NCI-H345 treated with DMSO at 0.1 percent for 48 hours (cell line): Measurements from ENCODE around the gene SPG11.

ENCODE experiments used
- DNase-seq: peaks from one replicate; lab custom pipeline; 2025; ENCODE audit not compliant: unreplicated experiment; lab: John Stamatoyannopoulos, UW

SPG11 gene

DNA sequence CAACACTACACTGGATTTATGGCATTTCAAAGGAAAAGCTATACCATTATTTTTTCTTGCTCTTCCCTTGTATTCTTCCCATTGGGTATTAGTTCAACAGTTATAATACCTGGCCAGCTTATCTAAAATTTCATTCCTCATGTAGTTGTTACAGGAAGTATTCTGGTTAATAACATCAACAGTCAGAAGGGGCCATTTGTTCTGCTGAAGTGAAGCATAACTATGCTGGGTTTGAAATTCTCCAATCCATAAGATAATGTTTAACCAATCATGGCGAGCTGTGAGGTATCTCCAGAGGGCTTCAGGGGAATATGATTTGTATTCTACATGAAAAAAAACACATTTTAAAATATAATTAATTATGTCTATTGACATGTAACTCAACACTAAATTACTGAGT lies 43.4 kb downstream of the SPG11 start:
- DNase-seq: no peak

DNA sequence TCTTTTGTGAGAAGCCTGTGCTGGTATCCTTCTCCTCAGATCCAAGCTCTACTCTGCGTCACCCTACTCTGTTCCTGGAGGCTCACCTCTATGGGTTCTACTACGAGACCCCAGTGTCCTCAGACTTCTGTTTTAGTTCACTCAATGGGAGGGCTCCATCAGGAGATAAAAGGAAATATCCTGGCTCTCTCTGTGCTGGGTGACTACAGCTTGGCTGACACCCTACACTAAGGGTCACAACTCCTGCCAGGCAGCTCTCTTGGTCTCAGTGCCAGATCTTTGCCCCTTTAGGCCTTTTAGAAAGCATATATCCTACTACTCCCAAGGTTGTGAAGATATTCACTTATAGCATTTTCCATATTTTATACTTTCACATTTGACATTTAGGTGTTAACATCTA lies 46.5 kb downstream of the SPG11 start:
- no peak for DNase-seq

DNA sequence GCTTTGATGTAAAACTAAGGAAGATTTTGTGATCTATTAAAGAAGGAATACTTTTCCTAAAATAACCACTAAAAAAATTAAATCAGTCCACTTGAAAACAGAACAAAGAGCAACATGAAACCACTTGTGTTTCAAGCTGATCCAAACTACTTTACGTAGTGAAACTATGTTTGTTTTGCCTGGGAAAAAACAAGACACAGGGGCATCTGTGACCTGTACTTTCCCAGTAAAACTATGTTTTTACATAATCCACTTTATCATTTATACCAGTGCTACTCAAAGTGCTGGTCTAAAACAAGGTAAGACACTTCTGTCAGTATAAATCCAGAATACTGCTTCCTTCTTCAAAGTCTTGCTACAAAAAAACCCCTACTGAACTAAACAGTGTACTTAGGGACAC lies 56.7 kb downstream of the SPG11 start:
- DNase-seq: no peak

DNA sequence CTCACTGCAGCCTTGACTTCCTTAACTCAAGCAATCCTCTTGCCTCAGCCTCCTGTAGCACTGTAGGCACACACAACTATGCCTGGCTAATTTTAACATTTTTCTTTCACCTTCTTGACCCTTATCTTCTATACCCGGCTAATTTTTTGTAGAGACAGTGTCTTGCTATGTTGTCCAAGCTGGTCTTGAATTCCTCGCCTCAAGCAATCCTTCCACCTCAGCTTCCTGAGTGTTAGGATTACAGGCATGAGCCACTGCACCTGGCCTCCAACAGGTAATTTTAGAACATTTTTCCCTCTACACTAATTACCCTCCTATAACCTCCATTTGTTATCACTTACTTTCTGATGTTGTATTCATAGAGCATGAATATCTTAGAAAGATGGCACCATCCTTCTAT lies 60.3 kb downstream of the SPG11 start:
- no peak for DNase-seq

DNA sequence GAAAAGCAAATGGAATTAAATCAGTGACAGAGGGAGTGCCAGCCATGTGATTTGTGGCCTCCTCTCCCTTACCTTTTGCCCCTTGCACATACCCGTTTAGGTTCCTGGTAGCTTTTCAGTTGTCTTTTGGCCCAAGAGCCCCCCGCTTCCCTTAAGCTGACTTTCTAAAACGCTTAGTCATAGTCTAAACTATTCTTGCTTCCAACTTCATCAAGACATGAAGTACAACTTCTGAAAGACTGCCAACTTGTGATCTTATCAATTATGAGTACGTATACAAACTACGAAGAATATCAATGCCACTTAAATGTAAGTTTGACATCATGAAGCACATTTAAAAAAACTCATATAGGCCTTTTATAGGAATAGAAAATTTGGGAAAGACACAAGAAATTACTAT lies 64.6 kb downstream of the SPG11 start:
- no peak for DNase-seq

- no peak for DNase-seq
These were observed 65.4 kb downstream of the SPG11 start for GRCh38 chr15:44598066-44598465.

DNA sequence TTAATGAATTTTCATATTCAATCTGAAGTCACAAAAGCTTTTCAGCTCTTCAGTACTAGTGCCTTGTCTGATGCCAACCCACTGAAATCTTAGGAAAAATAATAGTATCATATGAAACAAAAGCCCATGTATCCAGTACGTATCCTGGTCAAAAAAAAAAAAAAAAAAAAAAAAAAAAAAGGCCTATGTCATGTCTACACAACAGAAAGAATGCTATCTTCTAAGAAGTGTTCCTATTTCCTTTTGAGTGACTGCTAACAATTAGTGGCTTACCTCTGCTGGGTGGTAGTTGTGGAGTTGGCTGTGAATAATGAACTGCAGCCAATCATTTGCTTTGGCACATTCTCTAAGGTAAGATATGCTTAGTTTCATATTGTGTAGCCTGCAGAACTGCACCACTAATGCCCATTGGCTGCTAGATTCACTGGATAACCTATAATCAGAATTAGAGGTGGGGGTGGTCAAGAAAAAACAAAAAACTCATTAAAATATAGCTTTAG lies 66.9 kb downstream of the SPG11 start:
- no peak for DNase-seq

- no peak for DNase-seq
These were observed 67.6 kb downstream of the SPG11 start for GRCh38 chr15:44595656-44596510.

DNA sequence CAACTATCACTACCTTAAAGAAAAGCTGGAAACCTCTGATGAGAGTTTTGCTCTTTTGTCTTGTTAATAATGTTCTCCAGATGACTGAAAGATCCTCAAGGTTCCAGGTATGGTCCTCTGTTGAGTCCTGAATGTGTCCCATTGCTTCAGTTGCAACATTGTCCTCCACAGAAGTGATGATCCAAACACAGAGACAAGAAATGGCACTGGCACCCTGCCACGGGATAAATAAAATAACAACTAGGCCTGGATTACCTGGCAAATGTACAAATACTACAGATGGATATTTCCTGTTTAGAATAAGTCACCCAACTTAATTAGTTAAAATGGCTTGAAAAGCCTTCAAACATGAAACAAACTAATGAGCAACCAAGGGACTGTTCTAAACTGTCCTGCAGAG lies 68.2 kb downstream of the SPG11 start:
- DNase-seq: no peak

DNA sequence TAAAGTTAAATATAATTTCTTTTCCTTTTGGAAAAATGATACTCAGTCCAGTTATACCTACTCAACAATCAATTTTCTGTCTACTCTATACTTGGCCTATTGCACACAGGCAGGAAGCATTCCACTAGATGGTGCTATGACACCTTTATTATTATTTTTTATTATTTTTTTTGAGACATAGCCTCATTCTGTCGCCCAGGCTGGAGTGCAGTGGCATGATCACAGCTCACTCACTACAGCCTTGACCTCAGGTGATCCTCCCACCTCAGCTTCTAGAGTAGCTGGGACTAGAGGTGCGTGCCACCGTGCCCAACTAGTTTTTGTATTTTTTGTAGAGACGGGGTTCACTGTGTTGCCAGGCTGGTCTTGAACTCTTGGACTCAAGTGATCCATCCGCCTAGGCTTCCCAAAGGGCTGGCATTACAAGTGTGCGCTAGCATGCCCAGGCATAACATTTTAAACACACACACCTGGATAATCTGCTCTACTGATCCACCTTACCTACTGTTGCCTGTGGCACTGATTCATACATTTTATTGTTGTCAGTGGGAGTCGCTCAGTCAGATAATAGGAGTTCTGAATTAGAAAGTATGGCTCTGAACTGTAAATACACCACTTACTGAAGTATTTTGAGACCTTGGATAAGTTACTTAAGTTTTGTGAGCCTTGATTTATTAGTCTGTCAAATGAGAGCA lies 70.3 kb downstream of the SPG11 start:
- no peak for DNase-seq

DNA sequence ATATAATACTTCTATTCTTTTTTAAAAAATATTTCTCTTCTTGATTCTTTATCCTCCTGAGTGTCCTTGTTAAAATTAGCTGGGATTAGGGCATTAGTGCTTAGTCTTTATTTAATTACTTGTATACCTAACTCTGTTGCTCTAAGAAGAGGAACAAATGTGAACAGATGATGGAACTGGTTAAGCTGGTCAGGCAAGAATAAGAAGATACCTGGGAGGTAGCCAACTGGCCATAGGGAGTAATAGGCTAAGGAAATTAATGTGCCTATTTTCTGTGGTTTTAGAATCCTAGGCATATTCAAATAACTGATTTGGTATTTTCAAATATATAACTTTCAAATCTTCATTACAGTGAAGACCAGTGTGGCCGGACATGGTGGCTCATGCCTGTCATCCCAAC lies 72.1 kb downstream of the SPG11 start:
- DNase-seq: no peak

DNA sequence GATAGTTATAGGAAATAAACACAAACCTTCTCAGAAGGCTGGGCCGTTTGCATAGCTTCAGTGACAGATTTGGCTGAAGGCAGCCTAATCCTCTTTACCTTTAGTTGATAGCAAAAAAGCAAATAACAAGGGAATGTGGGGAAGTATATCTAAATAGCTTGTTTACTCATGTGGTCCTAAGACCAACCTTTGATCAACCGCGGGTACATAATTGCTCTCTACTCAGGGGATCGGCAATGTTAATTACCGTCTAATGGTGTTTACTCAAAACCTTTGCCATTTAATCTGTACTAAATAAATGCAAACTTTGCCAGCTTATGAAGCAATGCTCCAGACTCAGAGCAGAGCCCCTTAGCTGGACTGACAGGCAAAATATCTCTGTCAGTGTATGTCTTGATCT lies 74.9 kb downstream of the SPG11 start:
- DNase-seq: no peak

DNA sequence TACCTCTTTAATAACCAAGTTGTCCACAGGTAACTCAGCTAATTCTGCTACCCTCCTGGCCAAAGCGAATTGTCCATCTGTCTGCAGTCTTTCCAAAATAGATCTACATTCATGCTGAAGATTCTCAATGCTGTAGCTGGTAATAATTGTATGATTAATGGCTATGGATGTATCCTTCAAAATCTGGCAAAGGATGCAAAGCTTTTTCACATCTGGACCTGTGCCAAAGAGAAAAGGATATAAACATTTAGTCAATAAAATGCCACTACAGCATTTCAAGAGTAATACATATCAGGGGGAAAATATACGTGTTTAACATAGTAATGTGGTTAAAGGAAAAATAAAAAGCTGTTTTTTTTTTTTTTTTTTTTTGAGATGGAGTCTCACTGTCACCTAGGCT lies 77.8 kb downstream of the SPG11 start:
- no peak for DNase-seq

DNA sequence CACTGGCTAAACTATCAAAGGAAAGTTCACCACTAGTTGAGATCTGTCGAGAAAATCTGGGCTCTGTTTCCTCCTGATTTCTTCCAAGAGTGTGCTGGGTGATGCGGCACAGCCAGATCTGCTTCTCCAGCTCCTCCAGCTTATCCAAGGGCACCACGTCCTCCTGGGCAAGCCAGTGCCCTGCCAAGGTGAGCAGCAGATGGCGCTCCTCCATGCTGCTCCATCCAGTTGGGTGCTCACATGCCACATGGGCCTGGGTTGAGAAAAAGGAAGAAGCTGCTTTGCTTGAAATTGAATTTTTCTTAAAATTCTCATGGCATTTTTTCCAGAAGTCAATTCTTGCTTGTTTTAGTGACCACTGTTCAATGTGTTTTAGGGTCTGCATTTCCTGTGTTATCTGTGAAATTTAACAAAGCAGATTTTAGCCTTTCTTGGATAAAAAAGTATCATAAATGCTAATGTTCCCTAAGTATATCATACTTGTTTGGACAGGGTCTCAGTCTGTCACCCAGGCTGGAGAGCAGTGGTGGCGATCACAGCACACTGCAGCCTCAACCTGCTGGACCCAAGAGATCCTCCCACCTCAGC lies 79.2 kb downstream of the SPG11 start:
- no peak for DNase-seq

DNA sequence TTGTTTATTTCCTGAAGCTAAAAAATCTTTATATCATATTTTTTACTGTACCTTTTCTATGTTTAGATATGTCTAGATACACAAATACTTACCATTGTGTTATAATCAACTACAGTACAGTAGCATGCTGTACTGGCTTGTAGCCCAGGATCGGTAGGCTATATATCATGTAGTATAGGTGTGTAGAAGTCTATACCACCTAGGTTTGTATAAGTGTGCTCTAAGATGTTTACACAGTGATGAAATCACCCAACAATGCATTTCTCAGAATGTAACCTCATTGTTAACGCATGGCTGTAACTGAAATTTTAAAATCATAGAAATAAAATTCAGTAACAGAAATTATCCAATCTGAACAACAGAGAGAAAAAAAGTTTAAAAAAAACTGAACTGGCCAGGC lies 83.4 kb downstream of the SPG11 start:
- DNase-seq: no peak

DNA sequence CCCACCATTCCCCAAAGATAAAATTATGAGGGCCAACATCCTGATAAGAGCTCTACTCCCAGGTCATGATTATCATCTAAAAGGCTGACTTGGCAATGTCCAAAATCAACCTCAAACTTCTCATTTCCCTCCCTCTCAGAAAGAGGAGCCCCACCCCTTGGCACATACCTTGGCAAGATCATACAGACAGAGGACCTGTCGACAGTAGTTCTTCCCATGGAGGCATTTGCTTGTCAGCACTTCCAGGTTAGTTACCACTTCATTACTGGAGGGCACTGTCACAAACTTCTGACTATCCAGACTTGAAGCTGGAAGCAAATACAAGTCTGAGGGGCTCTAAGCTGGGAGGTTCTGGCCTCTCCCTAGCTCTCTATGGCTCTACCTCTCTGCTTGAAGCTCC lies 88.7 kb downstream of the SPG11 start:
- DNase-seq: no peak

GRCh38 chr15:44573386-44573785 lies 90.1 kb downstream of the SPG11 start:
- no peak for DNase-seq

- DNase-seq: no peak
These were observed 93.1 kb downstream of the SPG11 start for GRCh38 chr15:44570361-44570760.

- DNase-seq: no peak
These were observed 94.1 kb downstream of the SPG11 start for GRCh38 chr15:44569316-44569715.

- no peak for DNase-seq
These were observed 95.1 kb downstream of the SPG11 start for GRCh38 chr15:44568338-44568737.

DNA sequence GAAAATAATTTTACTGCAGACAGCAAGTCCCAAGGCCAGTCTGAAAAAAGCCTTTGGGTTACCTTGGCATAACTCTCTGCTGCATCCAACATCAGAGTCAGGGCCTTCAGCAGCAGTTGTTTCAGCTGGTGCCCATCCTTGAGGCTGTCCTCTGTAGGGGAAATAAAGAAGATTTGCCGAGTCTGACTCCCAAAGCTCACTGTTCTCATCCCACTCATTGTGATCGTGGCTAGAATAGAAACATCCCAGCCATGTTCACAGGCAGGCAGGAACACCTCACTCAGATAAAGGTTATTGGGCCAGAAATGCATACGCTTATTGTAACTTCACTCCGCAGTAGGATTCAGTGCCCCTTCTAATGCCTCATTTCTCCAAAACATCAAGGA lies 97.3 kb downstream of the SPG11 start:
- DNase-seq: no peak
